Panc1 (cell line): ENCODE results near the gene MYO16. TPM values are rescaled to one million over a fixed set of nuclear protein-coding genes. Genes with fewer than 3 reads are reported as not detected.

Experiments used
- ATAC-seq: fragments of 200-7000 bp; cut with Tn5 transposase; 2 replicates; pipeline ENCODE4 v1.9.1; 2020; ENCODE audit warnings: mild to moderate bottlenecking, moderate library complexity
- BruUV-seq: library from RNA; stranded (reverse); fragments of 400-500 nt; replicated peaks from 2 replicates; lab custom pipeline; 2021; lab: Mats Ljungman, UMichigan
- CTCF ChIA-PET: fragments of 300-600 bp; sonication (Branson Sonifier 250); formaldehyde crosslinking; loops from one replicate; lab custom pipeline; 2022; ENCODE audit warnings: antibody characterized with exemption; lab: Charles Lee
- POLR2A ChIA-PET: fragments of 300-600 bp; sonication (Branson Sonifier 250); formaldehyde crosslinking; loops from one replicate; lab custom pipeline; 2022; ENCODE audit warnings: antibody characterized with exemption; lab: Charles Lee
- DNase-seq: peaks from one replicate; pipeline ENCODE4 v3.0.0-alpha.2; 2010; ENCODE audit warnings: low read depth, low spot score
- H3K27ac ChIP-seq: 2 replicates; pipeline ENCODE4 v1.5.1; 2011; ENCODE audit warnings: mild to moderate bottlenecking, low read length, inconsistent platforms
- H3K27me3 ChIP-seq: fragments of 200-500 bp; sonication (Bioruptor generic); 2 replicates; pipeline ENCODE4 v1.6.0; 2014; ENCODE audit warnings: low read length, inconsistent platforms; ENCODE audit not compliant: control insufficient read depth, insufficient read depth
- H3K36me3 ChIP-seq: fragments of 200-500 bp; sonication (Bioruptor generic); 2 replicates; pipeline ENCODE4 v1.5.1; 2014; ENCODE audit warnings: inconsistent platforms, mild to moderate bottlenecking, low read length, moderate library complexity; ENCODE audit not compliant: control insufficient read depth, insufficient read depth
- H3K4me1 ChIP-seq: 2 replicates; pipeline ENCODE4 v1.5.1; 2011; ENCODE audit warnings: inconsistent platforms, mild to moderate bottlenecking, low read length, moderate library complexity; ENCODE audit not compliant: control insufficient read depth, insufficient read depth
- H3K4me3 ChIP-seq, 2 experiments: 2 replicates each; pipeline ENCODE4 v1.5.1; 2011 to 2012; ENCODE audit warnings: low read depth in 2 of 2, low read length in 2 of 2, mild to moderate bottlenecking in 2 of 2, inconsistent platforms in 1 of 2, moderate library complexity in 1 of 2
- H3K9me3 ChIP-seq: fragments of 200-500 bp; sonication (Bioruptor generic); 2 replicates; pipeline ENCODE4 v1.5.1; 2014; ENCODE audit warnings: low read depth, mild to moderate bottlenecking, inconsistent platforms, low read length, moderate library complexity; ENCODE audit not compliant: control insufficient read depth, insufficient read depth
- CTCF ChIP-seq: fragments of 450-650 bp; IDR thresholded peaks from 2 replicates; pipeline ENCODE4 v1.5.1; 2017; ENCODE audit warnings: mild to moderate bottlenecking
- POLR2AphosphoS5 ChIP-seq: IDR thresholded peaks from 2 replicates; pipeline ENCODE4 v1.6.1; 2012; ENCODE audit warnings: mild to moderate bottlenecking, low read depth, low read length, moderate library complexity
- REST ChIP-seq, 2 experiments: IDR thresholded peaks; 2 replicates each; pipeline ENCODE4 v1.6.1; 2011 to 2012; ENCODE audit warnings: low read depth in 2 of 2, control low read depth in 1 of 2, low read length in 1 of 2, mild to moderate bottlenecking in 1 of 2, moderate library complexity in 1 of 2; ENCODE audit not compliant: insufficient read depth in 1 of 2
- SIN3A ChIP-seq: IDR thresholded peaks from 2 replicates; pipeline ENCODE4 v1.6.1; 2012; ENCODE audit warnings: low read depth, mild to moderate bottlenecking, low read length, moderate library complexity, borderline replicate concordance; ENCODE audit not compliant: insufficient read depth
- TCF7L2 ChIP-seq: IDR thresholded peaks from 2 replicates; pipeline ENCODE4 v1.6.1; 2011; ENCODE audit warnings: mild to moderate bottlenecking, low read depth, low read length, inconsistent platforms
- in situ Hi-C: cut with HindIII; loops from 2 replicates; pipeline ENCODE4 v1.10.0; 2016; ENCODE audit warnings: low sequenced_read_pairs, low pct_unique_long_range_greater_than_20kb
- intact Hi-C: fragments of 100-400 bp; cut with micrococcal nuclease; formaldehyde crosslinking; loops from one replicate; pipeline ENCODE4 v1.10.0; 2022; ENCODE audit not compliant: unreplicated experiment
- total RNA-seq: library from RNA; stranded (reverse); gene quantifications from one replicate; pipeline ENCODE4 v1.2.1, GENCODE V29; 2021; ENCODE audit not compliant: unreplicated experiment

MYO16 gene
- total RNA-seq, 1 experiment from 2014 or later, result 0.08 TPM

GRCh38 chr13:108816375-108816774 is 187.0 kb downstream of the MYO16 start:
- Histone ChIP-seq H3K4me1 (no peaks in the 10 kb centered on the region), H3K9me3 (no peaks in the 10 kb centered on the region), H3K27me3 (no peaks in the 10 kb centered on the region), H3K36me3 (no peaks in the 10 kb centered on the region), H3K27ac (no peak overlapping the region), H3K4me3 (no peak overlapping the region)
- CTCF ChIA-PET, result no interaction called here
- BruUV-seq, result no TSS peak
- no peak for ATAC-seq
- in situ Hi-C loops, result no loop called here
- POLR2A ChIA-PET, result no interaction called here
- TF ChIP-seq CTCF, result no peak
- TF ChIP-seq TCF7L2, result no peak
- no peak for TF ChIP-seq POLR2AphosphoS5
- no peak for TF ChIP-seq REST (IDR thresholded peaks at IDR 0.05; ENCODE audit: insufficient read depth in 1 of 2, low read depth in 2 of 2, low read length in 1 of 2)
- TF ChIP-seq SIN3A, result no peak
- no peak for DNase-seq
- intact Hi-C loops, result no loop called here

GRCh38 chr13:108827646-108828045 is 198.2 kb downstream of the MYO16 start:
- DNase-seq (no peak), ATAC-seq (no peak)
- ChIA-PET POLR2A (no interaction called here), CTCF (no interaction called here)
- no peaks in the 10 kb centered on the region for H3K36me3 ChIP-seq
- TF ChIP-seq POLR2AphosphoS5, result no peak
- no peak for TF ChIP-seq CTCF
- no peak for TF ChIP-seq TCF7L2
- in situ Hi-C loops (no loop called here), intact Hi-C loops (no loop called here)
- no peaks in the 10 kb centered on the region for H3K4me1 ChIP-seq
- no peak overlapping the region for H3K4me3 ChIP-seq
- no peaks in the 10 kb centered on the region for H3K9me3 ChIP-seq
- no peak overlapping the region for H3K27ac ChIP-seq
- BruUV-seq, result no TSS peak
- H3K27me3 ChIP-seq, result no peaks in the 10 kb centered on the region
